HFFc6 (cell line): Measurements from ENCODE around the gene UMAD1. TPM values are rescaled to one million over a fixed set of nuclear protein-coding genes. Genes with fewer than 3 reads are reported as not detected.

Experiments used
- DNase-seq: peaks from one replicate; pipeline ENCODE4 v3.0.0-alpha.2; 2018
- H3K27ac Mint-ChIP-seq: 2 replicates; pipeline ENCODE4 v1.8.0; 2020; ENCODE audit warnings: mild to moderate bottlenecking, mixed read lengths
- H3K27me3 Mint-ChIP-seq: 2 replicates; pipeline ENCODE4 v1.8.0; 2021; ENCODE audit warnings: mild to moderate bottlenecking, moderate library complexity, mixed read lengths; ENCODE audit not compliant: insufficient read depth
- H3K36me3 Mint-ChIP-seq: 2 replicates; pipeline ENCODE4 v1.8.0; 2021; ENCODE audit warnings: low read depth, mixed read lengths
- H3K4me1 Mint-ChIP-seq: 2 replicates; pipeline ENCODE4 v1.8.0; 2020; ENCODE audit warnings: low read depth, mixed read lengths
- H3K4me3 Mint-ChIP-seq: 2 replicates; pipeline ENCODE4 v1.8.0; 2020; ENCODE audit warnings: mild to moderate bottlenecking, moderate library complexity, mixed read lengths
- H3K9me3 Mint-ChIP-seq: 2 replicates; pipeline ENCODE4 v1.8.0; 2020; ENCODE audit warnings: mild to moderate bottlenecking, mixed read lengths
- total RNA-seq, 6 experiments: library from RNA; stranded (reverse); fragmentation: NEBNext Ultra II Directional; extraction: Animal tissue kit (Norgen Biotek cat#: 25700); gene quantifications; 2 replicates in 1 of 6; 3 replicates in 5 of 6; pipeline ENCODE4 v1.2.3, GENCODE V29; 2021
- TF ChIP-seq, protein P1 (sequence below): fragments of 200-600 bp; sonication (generic); IDR thresholded peaks from 2 replicates; pipeline ENCODE4 v1.5.0; 2021; ENCODE audit warnings: antibody characterized with exemption, mild to moderate bottlenecking

UMAD1 gene
- total RNA-seq, 6 experiments from 2014 or later = 11.6 to 14.6 (median 12.1) TPM

DNA sequence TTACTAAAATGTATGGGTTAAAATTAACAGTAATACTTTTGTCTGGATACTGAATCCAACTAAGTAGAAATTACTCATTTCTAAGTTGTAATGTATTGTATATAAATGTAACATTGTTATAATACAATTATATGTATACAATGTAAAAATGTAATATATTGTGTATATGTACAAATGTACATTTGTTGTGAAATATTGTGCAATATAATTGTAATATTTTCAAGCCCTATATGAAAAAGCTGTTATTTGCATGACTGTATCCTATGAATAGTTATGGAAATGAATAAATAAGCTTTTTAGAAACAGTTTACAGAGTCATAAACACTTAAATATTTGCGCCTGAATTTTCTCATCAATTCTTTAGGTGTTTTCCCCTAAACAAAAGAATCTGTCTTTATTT is 20.3 kb upstream of the UMAD1 start:
- Mint-ChIP-seq H3K27me3 (no peaks in the 10 kb centered on the region), H3K36me3 (no peaks in the 10 kb centered on the region), H3K4me3 (no peak overlapping the region), H3K9me3 (no peaks in the 10 kb centered on the region), H3K27ac (no peak overlapping the region), H3K4me1 (no peaks in the 10 kb centered on the region)
- no peak for DNase-seq
- TF ChIP-seq, protein P1, sequence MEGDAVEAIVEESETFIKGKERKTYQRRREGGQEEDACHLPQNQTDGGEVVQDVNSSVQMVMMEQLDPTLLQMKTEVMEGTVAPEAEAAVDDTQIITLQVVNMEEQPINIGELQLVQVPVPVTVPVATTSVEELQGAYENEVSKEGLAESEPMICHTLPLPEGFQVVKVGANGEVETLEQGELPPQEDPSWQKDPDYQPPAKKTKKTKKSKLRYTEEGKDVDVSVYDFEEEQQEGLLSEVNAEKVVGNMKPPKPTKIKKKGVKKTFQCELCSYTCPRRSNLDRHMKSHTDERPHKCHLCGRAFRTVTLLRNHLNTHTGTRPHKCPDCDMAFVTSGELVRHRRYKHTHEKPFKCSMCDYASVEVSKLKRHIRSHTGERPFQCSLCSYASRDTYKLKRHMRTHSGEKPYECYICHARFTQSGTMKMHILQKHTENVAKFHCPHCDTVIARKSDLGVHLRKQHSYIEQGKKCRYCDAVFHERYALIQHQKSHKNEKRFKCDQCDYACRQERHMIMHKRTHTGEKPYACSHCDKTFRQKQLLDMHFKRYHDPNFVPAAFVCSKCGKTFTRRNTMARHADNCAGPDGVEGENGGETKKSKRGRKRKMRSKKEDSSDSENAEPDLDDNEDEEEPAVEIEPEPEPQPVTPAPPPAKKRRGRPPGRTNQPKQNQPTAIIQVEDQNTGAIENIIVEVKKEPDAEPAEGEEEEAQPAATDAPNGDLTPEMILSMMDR = no peak

DNA sequence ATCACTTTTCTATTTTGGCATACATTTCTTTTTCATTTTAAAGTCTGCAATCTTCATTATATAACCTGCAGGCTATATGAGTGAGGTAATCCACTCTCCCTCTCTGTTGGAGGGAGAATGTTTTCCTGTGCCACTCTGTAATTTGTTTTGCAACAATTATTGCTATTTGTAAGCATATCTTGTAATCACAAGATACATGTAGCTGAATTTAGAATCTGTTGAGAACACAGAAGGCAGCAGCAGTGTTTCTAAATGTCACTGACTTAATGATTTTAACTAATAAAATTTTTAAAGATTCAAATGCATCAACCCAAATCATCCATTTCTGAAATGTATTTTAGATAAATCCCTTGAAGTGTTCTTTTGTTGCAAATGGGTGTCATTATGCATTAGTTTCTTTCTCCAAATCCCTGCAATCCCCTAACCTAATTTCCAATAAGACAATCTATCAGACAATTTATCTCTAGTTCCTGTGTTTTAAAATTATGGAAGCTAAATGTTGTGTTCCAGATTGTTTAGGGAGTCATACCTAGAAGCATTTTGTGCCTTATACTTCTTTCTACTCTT is 19.8 kb upstream of the UMAD1 start:
- Mint-ChIP-seq H3K9me3 (no peaks in the 10 kb centered on the region), H3K4me1 (no peaks in the 10 kb centered on the region), H3K36me3 (no peaks in the 10 kb centered on the region), H3K4me3 (no peak overlapping the region), H3K27me3 (no peaks in the 10 kb centered on the region), H3K27ac (no peak overlapping the region)
- TF ChIP-seq, protein P1 = no peak
- no peak for DNase-seq

DNA sequence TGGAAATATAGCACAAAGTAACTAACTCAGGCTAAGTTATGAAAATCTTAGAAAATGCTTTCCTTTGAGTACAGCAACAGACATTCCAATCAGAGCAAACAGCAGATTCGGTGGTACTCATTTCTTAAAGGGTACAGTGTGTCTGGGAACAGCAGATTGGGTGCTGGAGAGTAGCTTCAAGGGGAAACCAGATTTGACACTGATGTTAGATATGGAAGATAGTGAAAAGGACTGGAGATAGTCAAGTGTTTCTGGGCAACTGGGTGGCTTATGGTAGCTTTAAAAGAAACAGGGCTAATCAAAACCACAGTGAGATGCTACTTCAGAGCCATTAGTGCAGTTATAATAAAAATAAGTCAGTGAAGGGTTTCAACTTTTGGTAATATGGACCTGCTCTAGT is 12.1 kb upstream of the UMAD1 start:
- H3K4me1 Mint-ChIP-seq = no peaks in the 10 kb centered on the region
- H3K27me3 Mint-ChIP-seq = peaks cover 3% of the 10 kb centered on the region; the same call in 1 of the 2 replicates
- no peak for DNase-seq
- peaks cover 7% of the 10 kb centered on the region for H3K9me3 Mint-ChIP-seq
- H3K27ac Mint-ChIP-seq = no peak overlapping the region
- peaks cover 5% of the 10 kb centered on the region for H3K36me3 Mint-ChIP-seq
- TF ChIP-seq, protein P1 = no peak
- H3K4me3 Mint-ChIP-seq = no peak overlapping the region

DNA sequence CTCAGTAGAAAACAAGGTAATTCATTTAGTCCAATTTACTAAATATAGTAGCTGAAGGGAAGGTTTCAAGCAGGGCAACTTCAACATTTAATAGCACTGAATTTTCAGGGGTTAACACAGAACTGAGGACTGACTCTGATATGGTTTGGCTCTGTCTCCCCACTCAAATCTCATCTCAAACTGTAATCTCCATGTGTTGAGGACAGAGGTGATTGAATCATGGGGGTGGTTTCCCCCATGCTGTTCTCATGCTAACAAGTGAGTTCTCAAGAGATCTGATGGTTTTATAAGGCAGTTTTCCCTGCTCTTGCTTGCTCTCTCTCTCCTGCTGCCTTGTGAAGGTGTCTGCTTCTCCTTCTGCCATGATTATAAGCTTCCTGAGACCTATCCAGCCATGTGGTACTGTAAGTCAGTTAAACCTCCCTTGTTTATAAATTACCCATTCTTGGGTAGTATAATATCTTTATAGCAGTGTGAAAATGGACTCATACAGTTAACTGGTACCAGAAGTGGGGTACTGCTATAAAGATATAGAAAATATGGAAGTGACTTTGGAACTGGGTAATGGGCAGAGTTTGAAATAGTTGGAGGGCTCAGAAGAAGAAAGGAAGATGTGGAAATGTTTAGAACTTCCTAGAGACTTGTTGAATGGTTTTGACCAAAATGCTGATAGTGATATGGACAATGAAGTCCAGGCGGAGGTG is 9.8 kb upstream of the UMAD1 start:
- Mint-ChIP-seq H3K27me3 (peaks cover 3% of the 10 kb centered on the region; the same call in 1 of the 2 replicates), H3K36me3 (peaks cover 5% of the 10 kb centered on the region), H3K4me3 (no peak overlapping the region), H3K4me1 (no peaks in the 10 kb centered on the region), H3K27ac (no peak overlapping the region), H3K9me3 (peaks cover 7% of the 10 kb centered on the region)
- DNase-seq = no peak
- TF ChIP-seq, protein P1 = no peak

DNA sequence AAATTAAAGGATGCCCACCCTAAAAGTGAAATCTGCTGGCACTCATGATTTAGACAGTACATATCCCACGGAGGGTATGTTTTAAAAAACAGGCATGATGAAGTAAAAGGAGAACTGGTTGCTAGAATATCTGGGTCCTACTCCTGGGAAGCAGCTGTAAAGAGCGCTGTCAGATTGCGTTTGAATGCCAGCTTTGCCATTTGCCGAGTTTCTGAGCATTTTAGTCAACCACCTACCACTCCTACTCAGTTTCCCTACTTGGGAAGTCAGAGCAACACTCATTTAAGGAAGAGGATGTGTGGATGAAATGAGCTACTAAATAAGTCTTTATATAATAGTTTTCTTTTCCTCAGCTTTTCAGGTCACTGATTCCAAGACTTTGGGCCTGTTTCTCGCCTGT is 1.1 kb upstream of the UMAD1 start:
- Mint-ChIP-seq H3K4me3 (peak overlapping the region; percentile 99), H3K27ac (peak overlapping the region; percentile 81), H3K36me3 (peaks cover 5% of the 10 kb centered on the region; the same call in 1 of the 2 replicates), H3K4me1 (peaks cover 28% of the 10 kb centered on the region), H3K9me3 (no peaks in the 10 kb centered on the region), H3K27me3 (no peaks in the 10 kb centered on the region)
- TF ChIP-seq, protein P1 = no peak
- no peak for DNase-seq
